ENCODE results near the gene PIGQ.

The PIGQ gene

DNA sequence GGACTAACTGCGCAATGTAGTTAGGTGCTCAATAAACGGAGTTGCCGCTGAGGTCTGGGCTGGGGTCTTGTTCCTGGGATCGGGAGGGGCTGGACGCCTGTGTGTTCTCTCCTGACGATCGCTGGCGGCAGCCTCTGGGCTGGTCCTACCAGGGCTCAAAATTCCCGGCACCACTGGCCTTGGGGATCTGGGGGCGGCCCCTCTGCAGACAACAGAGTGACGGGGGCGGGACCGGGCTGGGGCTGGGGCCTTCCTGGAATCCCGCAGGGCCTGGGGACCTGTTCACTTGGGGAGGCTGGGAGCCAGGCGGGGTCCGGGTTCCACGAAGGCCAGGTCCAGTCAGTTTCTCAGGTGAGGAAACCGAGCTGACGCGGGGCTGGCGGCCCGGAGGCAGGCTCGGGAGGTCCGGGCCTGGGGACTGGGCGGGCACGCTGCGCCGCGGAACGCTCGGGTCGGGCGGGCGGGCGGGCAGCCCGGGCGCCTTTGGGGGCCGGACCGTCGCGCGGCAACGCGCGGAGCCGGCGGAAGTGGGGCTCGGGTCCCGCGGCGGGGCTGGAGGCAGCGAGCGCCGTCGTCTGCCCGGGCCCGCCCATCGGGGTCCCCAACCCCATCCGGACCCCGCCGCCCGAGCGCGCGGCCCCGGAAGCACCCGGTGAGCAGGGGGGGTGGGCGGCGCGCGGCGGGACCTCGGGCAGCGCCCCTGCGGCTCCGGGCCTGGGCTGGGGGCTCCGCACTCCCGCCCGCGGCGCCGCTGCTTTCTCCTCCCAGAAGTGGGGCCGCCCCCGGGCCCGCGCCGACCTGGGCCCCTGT is at the start of gene PIGQ:
Gene PIGQ, plus strand, starts transcription at position 524 of the 810 bp plus-strand sequence. CDS start 4,107 bp downstream, outside the sequence.
- H3K4me3 ChIP-seq (ENCODE audit: low read depth, low read length): peak within 1 kb of the TSS; percentile 78

DNA sequence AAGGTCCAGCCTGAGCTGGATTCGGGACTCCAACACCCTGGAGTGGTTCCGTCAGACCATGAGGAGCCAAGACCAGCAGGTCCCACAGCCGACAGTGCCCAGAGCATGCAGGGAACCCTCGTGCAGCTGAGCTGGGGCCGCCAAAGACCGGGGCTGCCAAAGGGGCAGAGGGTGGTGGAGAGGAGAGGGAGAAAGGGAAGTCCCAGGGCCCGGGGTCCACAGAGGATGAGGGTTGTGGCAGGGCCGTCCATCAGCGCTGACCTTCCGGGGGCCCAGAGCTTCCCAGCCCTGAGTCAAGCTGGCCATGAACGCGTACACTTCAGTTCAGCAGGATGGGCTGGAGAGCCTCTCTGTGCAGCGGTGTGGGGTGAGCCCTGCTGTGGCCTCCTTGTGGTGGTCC is 48.9 kb upstream of the PIGQ start:
- no peak overlapping the region for H3K4me3 ChIP-seq (ENCODE audit: low read depth, low read length)

DNA sequence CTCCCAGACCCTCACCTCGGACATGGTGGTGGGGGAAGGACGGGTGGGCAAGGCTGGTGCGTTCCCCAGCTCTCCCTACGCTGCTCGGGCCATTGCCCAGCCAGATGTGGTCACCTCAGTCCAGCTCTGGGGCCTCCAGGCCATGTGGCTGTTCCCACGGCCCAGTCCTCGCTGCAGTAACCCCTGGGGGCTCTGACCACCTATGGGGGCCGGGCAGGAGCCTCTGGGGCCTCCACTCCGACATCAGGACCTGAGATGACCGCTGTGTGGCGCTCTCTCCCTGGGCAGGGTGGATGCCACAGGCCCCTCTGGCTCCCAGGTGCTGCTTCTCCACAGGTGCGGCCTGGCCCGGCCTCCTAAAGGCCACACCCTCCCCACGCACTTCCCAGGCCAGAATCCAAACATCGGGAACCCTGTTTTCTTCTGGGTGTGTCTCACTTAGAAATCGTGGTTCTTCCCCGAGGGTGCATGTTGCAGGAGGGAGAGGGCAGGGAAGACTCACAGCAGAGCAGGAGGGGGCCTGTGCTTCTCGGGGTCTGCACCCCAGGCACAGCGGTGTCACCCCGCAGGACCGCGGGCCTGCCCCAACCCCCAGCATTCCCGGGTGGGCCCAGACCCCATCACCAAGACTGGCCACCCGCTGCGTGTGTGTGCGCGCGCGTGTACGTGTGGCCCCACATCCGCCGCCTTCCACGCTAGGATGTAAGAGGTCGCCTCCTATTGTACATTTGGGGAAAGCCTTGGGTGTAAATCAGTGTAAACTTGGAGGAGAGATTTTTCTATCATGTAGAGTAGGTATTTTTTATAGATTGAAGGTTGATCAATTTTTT is 48.2 kb upstream of the PIGQ start:
- H3K4me3 ChIP-seq (ENCODE audit: low read depth, low read length): no peak overlapping the region

DNA sequence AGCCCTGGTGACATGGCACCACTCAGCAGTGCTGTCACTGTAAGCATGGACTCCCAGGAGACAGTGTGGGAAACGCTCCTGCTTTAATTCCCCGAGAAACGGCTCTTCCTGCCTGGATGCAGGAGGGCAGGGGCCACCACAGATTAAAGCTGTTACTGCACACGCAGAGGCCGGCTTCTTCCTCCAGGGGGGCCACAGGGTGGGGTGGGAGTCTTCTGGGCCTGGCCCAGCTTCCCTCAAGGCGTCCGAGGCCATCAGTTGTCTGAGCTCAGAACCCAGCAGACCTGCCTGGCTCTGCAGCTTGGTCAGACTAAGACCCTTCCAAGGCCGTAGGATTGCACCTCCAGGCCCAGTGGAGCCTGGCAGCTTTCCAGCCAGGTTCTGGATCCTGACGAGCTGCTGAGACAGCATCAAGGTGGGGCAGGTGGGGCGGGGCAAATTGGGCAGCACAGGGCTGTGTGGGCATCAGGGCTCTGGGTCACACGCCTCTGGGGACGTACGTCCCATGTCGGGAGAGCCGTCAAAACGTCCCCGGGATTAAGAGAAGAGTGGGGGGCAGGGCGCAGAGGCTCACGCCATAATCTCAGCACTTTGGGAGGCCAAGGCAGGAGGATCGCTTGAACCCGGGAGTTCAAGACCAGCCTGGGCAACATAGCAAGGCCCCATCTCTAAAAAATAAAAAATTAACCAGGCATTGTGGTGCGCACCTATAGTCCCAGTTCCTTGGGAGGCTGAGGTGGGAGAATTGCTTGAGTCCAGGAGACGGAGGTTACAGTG is 47.3 kb upstream of the PIGQ start:
- no peak overlapping the region for H3K4me3 ChIP-seq (ENCODE audit: low read depth, low read length)

DNA sequence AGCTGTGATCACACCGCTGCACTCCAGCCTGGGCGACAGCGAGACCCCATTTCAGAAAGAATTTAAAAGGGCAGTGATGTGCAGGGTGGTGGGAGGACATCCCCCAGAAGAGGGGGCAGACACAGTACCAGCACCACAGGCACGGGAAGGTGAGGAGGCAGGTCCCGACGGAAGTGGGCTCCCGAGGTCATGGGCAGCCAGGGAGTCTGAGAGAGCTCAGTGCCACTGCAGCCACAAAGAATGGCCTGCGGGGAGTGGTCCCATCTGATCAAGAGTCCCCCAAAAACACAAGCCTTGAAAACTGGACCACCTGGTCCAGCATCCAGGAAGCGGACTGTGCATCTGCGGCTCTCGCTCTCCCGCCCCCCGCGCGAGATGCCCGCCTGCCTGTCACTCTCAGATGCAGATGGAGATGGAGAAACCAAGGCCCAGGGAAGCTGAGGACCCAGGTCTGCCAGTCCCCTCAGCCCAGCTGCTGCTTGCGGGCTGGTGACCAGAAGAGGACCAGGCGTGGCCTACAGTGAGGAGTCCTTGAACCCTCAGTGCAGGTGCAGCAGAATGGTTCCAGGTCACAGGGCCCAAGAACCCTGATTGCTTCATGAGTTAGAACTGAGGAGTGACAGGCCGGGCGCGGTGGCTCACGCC is 46.5 kb upstream of the PIGQ start:
- H3K4me3 ChIP-seq (ENCODE audit: low read depth, low read length): no peak overlapping the region

DNA sequence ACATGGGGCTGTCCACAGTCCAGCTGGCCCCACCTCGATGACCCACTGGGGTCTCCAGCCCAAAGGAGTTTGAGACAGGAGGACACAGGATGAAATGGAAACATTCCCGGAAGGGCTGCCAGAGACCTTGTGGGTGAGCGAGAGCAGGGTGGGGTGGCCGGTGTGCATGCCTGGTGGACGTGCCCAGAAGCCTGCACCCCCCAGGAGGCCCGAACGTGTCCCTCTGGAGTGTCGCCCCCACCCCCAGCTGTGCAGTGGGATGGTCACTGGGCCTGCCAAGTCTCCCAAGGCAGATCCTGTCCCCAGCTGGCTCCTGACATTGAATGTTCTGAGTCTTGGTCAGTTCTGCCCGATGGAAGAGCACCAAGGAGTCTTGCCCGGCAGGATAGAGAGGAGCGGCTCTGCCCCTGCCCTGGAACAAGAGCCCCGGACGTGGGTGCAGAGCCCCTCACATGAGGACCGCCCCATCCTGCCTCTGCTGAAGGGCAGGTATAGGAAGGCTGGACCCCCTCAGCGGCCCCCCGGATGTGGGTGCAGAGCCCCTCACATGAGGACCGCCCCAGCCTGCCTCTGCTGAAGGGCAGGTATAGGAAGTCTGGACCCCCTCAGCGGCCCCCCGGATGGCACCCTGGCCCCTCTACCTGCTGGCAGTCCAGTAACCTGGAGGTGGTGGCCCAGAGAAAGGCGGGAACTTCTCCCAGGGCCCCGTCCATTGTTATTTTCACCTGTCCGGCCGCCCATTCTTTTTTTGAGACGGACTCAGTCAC is 45.3 kb upstream of the PIGQ start:
- no peak overlapping the region for H3K4me3 ChIP-seq (ENCODE audit: low read depth, low read length)

DNA sequence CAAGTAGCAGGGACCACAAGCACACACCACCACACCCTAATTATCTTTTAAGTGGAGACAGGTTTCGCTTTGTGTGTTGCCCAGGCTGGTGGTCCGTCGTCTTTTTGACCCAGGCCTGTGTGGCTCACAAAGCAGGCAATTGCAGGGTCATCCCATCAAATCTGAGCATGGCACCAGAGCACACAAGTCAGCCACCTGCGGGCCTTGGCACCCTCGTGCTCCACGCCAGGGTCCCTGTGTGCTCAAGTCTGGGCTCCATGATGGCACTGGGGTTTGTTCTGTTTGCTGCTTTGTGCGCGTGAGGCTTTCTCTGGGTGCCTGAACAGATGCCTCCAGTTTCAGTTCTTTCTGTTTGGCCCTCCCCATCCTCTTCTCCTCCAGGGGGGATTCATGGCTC is 44.6 kb upstream of the PIGQ start:
- no peak overlapping the region for H3K4me3 ChIP-seq (ENCODE audit: low read depth, low read length)

DNA sequence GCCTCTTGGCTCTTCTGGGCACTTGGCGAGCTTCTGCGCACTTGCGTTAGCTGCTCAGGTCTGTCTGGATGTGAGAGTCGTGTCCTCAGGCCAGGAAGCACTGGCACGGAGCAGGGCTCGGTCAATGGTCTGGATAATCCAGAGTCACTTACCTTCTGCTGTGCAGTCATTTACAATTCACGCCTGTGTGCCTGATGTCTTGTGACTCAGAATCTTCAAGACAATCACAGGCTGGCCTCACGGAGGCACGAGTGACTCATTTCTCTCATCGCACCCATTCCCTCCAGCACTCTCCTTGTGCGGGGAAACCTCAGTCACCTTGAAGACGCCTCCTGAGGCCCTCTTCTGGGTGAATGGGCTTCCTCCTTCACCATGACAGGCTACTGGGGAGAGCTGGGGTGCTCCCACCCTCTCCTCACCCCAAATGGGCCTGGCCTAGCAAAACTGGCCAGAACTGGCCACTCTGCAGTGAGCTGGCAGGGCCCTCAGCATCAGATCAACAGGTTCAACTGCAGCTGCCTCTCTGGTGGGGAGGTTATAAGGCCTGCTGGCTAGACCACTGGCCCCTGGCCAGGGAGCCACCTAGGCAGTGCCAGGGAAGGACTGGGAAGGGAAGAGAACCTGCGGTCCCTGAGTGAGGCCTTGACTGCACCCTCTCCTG is 44.1 kb upstream of the PIGQ start:
- H3K4me3 ChIP-seq (ENCODE audit: low read depth, low read length): no peak overlapping the region

DNA sequence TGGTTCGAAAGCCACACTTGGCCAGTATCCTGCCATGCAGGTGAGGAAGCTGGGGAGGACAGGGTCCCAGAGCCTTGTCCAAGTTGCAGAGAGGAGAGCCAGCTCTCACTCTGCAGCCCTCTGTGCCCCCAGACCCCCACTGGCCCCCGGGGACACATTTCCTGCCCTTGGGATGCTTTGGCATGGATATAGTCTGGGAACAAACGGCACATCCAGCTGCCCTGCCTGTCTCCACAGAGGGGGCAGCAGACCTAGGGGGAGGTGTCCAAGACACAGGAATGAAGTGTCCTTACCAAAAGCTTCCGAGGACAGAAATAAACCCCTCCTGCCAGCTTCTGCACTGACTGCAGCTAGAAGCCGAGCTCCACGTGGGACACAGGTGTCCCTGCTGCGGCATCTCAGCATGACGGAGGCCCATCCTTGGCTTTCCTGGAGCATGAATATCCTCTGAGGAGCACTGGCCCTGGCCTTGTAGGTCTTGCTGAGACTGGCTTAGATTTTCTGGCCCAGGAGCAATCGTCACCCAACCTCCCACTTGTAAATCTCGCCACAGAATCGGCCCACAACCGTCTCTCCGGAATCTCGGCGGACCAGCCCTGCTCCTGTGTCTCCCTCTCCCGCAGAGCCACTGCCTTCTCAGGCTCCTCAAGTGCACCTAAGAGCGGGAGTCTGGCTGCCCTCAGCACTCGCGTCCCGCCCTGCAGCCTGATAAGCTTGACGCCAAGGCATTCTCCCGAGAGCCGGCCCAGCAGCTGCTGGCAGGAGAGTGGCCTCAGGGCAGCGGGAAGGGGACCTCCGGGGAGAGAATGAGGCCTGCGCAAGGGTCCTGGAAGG is 43.4 kb upstream of the PIGQ start:
- H3K4me3 ChIP-seq (ENCODE audit: low read depth, low read length): peak overlapping the region; percentile 72

DNA sequence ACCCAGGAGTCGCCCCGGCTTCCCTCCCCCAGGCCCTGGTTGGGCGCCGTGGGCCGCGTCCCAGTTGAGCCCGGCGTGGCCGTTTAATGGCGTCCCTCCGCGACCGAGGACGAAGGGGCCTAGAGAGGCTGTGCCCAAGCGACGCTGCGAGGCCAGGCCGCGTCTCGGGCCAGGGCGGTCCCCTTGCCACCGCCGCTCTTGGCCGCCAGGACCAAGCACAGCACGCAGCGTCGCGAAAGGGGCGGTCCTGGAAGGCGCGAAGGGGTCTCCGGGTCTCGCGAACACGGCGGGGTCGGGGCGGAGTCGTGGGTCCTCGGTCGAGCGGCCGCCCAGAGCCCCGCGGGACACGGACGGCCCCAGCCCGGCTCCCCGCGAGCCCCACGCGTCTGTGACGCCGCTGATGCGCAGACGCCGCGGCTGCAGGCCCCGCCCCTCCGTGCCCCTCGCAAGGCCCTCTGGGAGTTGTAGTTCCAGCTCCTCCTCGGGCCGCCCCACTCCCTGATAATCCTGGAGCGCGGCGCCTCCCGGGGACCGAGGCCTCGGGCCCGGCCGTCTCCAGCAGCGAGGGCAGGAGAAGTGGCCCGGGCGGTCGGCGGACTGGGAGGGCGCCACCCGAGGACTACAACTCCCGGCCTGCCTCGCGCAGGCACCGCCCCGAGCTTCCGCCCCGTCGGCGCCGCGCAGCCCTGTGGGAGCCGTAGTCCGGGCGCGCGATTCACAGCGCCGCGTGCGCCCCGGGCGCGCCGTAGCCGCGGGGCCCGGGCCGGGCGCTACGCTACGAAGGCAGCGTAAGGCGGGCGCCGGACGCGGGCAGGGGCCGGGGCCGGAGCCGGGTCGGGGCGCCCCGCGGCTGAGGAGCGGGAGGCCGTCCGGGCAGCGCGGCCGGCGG is 42.5 kb upstream of the PIGQ start, which contains the start of gene CAPN15:
Gene CAPN15, plus strand, starts transcription at position 698 of the 889 bp plus-strand sequence. CDS start 19,127 bp downstream, outside the sequence.
- H3K4me3 ChIP-seq (ENCODE audit: low read depth, low read length): peak within 1 kb of the TSS; percentile 72

DNA sequence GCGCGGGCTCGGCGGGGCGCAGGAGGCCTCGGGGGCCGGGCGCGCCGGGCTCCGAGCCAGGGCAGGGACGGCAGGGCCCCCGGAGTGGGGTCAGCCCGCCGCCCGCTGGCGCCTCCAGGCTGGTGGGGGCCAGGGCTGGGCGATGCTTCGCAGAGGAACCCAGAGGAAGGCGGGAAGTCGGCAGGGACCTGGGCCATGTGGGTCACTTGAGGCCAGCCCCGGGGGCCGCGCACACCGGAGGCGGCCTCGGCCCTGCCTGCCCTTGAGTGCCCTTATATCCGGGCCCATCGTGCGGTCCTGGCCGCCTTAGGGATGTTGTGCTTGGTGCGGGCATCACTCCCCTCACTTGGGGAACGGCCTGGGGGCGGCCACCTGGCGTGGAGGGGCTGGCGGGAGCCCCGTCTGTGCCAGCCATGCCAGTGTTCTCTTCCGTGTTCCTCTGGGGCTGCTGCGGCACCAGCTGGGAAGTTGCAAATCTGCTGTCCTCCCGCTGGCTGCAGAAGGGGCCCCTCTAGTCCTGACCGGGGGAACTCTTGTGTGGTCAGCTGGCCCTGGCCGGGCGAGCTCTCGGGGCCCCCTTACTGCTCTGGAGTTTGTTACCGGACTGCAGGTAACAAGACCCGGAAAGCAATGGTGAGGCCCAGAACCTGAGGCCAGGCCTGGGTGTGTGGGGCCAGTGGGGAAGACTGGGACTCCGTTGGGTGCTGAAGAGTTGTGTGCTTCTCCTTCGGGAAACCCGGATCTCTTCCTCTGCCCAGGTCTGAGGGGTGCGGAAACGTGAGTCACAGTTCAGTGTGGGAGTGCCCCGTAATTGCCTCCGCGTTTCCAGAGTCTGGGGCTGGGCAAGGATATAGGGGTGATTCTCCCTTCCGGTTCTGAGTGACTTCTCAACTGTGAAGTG is 41.4 kb upstream of the PIGQ start:
- H3K4me3 ChIP-seq (ENCODE audit: low read depth, low read length): peak overlapping the region; percentile 63

DNA sequence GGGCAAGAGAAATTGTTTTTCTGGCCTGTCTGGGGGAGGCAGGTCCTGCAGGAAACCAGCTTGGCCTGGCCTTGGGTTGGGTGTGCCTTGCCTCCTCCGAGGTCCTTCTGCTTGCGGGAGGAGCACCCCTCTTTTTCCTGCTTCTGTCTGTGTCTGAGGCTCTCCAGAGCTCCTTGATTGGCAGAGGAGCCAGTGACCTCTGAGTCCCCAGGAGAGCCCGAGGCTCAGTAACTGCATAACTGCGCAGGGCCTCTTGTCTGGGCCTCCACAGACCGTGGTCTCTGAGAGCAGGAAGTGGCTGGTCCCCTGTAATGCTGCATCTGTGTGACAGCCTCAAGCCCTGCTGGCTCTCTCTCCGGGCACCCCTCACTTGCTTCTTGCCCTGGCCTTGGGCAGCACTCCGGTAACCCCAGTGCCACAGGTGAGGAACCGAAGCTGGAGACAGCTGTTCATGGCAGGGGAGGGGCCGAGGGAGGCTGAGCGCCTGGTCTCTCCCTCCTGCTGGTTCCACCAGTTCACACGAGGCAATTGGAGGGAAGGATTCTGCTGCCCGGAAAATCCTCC is 40.7 kb upstream of the PIGQ start:
- no peak overlapping the region for H3K4me3 ChIP-seq (ENCODE audit: low read depth, low read length)

DNA sequence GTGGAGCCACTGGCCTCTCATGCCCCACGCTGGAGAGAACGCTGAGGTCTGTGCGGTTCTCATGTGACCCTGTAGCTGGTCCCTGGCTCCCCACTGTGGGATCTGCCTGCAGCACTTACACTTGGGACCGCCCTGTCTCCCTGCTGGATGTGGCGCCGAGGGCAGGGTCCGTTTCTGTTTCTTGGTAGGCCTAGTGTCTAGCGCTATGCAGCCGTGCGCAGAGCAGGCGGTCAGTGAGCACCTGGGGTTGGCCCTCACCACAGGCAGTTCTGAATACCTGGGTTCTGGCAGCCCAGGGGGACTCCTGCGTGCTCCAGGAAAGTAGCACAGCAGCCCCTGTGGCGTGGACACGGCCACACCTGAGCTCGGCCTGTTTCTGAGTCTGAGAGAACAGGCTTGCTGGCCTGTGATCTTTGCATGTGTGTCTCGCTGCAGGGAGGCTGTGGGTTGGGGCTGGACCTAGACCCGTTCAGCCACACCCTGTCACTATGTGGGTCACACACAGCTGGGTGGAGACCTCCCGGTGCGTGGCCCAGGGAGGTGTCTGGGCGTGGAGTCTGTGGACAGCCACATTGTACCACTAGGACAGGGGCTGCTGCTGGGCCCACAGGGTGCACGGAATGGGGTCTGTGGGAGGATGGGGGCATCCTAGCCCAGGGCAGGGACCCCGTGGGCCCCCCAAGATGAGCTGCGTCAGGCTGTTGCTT is 39.5 kb upstream of the PIGQ start:
- H3K4me3 ChIP-seq (ENCODE audit: low read depth, low read length): no peak overlapping the region

DNA sequence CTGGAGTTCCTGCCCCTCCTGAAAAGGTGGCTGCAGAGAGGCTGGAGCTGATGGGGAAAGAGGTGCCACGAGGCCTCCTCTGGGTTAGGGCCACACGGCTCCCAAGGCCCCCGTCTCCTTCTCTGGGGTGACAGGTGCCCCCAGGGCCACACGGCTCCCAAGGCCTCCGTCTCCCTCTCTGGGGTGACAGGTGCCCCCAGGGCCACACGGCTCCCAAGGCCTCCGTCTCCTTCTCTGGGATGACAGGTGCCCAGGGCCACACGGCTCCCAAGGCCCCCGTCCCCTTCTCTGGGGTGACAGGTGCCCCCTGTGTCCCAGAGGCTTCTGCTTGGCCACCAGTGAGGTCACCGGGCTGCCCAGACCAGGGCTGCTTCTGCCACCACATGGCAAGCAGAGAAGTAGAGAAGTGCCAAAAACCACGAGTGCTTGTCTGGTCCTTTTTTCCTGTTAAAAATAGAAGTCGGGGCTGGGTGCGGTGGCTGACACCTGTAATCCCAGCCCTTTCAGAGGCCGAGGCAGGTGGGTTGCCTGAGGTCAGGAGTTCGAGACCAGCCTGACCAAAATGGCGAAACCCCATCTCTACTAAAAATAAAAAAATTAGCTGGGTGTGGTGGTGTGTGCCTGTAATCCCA is 38.2 kb upstream of the PIGQ start:
- no peak overlapping the region for H3K4me3 ChIP-seq (ENCODE audit: low read depth, low read length)

Measured in iPS-11a (cell line).